HG03159 (cell line): ENCODE measurements around the gene PCP4L1.

Source experiments
- ATAC-seq: cut with Tn5 transposase; IDR thresholded peaks from one replicate; pipeline ENCODE4 v1.9.1; 2021; ENCODE audit warnings: mild to moderate bottlenecking, moderate library complexity; ENCODE audit not compliant: unreplicated experiment

Gene PCP4L1

GRCh38 chr1:161265305-161265704, 6.8 kb downstream of the PCP4L1 start:
- no peak for ATAC-seq

GRCh38 chr1:161266202-161266601, 7.7 kb downstream of the PCP4L1 start:
- no peak for ATAC-seq

- no peak for ATAC-seq
These were observed 8.3 kb downstream of the PCP4L1 start for GRCh38 chr1:161266836-161267235.

- no peak for ATAC-seq
These were observed 8.8 kb downstream of the PCP4L1 start for GRCh38 chr1:161267321-161267720.

- ATAC-seq = no peak
These were observed 14.9 kb downstream of the PCP4L1 start for GRCh38 chr1:161273402-161273801.

- ATAC-seq = no peak
These were observed 16.3 kb downstream of the PCP4L1 start for GRCh38 chr1:161274874-161275273.

- no peak for ATAC-seq
These were observed 24.4 kb downstream of the PCP4L1 start for GRCh38 chr1:161282991-161283390.

- no peak for ATAC-seq
These were observed 26.6 kb downstream of the PCP4L1 start for GRCh38 chr1:161285113-161285512.

GRCh38 chr1:161285521-161285920, 27.0 kb downstream of the PCP4L1 start:
- ATAC-seq = no peak

GRCh38 chr1:161287482-161288054, 29.0 kb downstream of the PCP4L1 start:
- no peak for ATAC-seq

GRCh38 chr1:161290779-161291178, 32.2 kb downstream of the PCP4L1 start:
- no peak for ATAC-seq

GRCh38 chr1:161297415-161297814, 38.9 kb downstream of the PCP4L1 start:
- ATAC-seq = no peak

- ATAC-seq = no peak
These were observed 39.6 kb downstream of the PCP4L1 start for GRCh38 chr1:161298116-161298515.

GRCh38 chr1:161299347-161299746, 40.8 kb downstream of the PCP4L1 start:
- ATAC-seq = no peak

- no peak for ATAC-seq
These were observed 41.9 kb downstream of the PCP4L1 start for GRCh38 chr1:161300478-161300877.

GRCh38 chr1:161304927-161305866, 46.7 kb downstream of the PCP4L1 start:
- ATAC-seq = no peak

- ATAC-seq = peak; percentile 70
These were observed 47.4 kb downstream of the PCP4L1 start for GRCh38 chr1:161305867-161306519.

- no peak for ATAC-seq
These were observed 48.8 kb downstream of the PCP4L1 start for GRCh38 chr1:161307230-161307768.

GRCh38 chr1:161307892-161308638, 49.5 kb downstream of the PCP4L1 start:
- no peak for ATAC-seq

GRCh38 chr1:161309868-161310267, 51.3 kb downstream of the PCP4L1 start, which contains the start of gene MPZ:
MPZ (minus strand) TSS chr1:161309968; CDS start chr1:161309905, 63 bp downstream.
- no peak for ATAC-seq
